Amniotic epithelial cell (primary cell): Measurements from ENCODE around the gene ZNF341.

Source experiments
- DNase-seq: peaks from one replicate; pipeline ENCODE4 v3.0.0-alpha.2; 2010; ENCODE audit warnings: low read depth

Gene ZNF341

GRCh38 chr20:33702861-33703260, 28.9 kb upstream of the ZNF341 start:
- DNase-seq: no peak

DNA sequence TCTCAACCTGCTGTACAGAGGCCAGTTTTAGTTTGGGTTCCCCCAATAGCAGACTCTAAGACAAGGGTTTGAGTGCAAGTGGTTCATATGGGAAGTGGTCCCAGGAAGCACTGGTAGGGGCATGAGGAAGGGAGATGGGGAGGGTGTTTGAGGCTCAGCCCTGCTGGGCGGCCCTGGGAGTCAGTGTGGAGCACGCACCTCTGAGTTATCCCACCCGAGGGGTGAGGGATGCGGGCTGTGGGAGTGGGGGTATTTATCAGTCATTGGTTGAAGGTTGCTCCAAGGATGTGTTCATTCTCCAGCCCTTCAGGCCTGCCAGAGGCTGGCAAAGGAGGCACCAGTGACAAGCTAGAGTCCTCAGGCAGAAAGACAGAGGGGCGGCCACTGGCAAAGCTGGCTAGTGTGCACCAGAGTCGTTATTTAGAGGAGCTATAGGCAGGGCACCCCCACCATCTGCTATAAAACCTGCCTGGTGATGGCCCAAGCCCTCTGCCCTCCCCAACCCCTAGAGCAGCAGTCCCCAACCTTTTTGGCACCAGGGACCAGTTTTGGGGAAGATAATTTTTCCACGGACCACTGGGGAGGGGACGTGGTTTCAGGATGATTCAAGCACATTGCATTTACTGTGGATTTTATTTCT, 28.2 kb upstream of the ZNF341 start:
- no peak for DNase-seq

DNA sequence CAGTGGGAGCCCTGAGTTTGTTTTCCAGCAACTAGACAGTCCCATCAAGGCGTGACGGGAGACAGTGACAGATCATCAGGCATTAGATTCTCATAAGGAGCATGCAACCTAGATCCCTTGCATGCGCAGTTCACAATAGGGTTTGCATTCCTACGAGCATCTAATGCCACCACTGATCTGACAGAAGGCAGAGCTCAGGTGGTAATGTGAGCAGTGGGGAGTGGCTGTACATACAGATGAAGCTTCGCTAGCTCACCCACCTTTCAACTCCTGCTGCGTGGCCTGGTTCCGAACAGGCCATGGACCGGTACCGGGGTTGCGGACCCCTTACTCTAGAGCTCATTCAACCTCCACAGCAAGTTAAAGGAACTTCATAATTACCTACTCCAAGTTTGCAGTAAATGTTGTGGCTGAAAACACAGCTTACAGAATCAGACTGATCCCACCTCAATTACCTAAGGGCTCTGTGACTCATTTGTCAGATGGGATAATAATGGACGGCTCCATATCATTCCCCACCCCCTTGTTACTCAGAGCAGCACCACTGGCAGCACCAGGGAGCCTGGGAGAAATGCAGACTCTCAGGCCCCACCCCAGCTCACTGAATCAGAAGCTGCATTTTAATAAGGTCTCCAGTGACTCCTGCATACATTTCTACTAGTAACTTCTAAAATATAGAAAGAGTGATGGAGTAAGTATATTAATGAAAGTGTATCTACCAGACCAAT, 27.4 kb upstream of the ZNF341 start:
- DNase-seq: peak; percentile 60

DNA sequence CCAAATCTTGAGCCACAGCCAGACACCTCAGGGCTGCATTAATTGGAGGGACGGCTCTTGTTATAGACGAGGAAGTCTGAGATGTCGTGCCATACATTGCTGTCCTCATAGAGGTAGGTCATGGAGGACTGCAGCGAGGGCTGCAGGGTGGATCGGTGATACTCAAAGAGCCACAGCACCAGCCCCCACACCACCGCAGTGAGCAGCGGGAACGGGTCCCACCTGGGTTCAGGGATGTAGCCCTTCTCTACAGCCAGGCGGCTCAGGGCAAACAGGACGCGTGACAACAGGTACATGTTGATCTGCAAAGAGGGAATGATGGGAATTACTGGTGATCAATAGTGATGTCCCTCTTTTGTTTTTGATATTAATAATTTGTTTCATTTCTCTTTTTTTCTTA, 24.1 kb upstream of the ZNF341 start:
- DNase-seq: no peak

DNA sequence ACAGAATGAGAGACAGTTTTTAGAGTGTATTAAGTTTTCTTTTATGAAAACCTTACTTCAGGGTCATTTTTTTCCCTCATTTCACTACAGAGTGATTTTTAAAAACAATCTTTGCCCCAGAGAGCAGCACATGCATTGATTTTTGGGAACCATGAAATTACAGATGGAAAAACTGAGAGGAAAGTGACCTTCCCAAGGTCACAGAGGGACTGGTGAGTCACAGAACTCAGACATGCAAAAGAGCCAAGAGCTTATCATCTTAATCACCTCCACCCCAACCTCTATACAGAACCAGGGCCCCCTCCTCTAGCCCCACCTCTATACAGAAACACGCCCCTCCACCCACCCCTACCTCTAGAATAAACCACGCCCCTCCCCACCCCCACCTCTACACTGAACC, 22.4 kb upstream of the ZNF341 start:
- no peak for DNase-seq

DNA sequence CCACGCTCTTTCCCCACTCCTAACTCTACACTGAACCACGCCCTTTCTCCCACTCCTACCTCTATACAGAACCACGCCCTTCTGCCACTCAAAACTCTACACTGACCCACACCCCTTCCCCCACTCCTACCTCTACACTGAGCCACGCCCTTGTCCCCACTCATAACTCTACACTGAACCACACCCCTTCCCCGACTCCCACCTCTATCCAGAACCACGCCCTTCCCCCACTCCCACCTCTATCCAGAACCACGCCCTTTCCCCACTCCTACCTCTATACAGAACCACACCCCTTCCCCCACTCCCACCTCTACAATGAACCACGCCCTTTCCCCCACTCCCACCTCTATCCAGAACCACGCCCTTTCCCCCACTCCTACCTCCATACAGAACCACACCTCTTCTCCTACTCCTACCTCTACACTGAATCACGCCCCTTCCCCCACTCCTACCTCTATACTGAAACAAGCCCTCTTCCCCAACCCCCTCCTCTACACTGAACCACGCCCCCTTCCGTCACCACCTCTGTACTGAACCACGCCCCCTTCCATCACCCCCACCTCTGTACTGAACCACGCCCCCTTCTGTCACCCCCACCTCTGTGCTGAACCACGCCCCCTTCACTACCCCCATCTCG, 21.8 kb upstream of the ZNF341 start:
- no peak for DNase-seq

DNA sequence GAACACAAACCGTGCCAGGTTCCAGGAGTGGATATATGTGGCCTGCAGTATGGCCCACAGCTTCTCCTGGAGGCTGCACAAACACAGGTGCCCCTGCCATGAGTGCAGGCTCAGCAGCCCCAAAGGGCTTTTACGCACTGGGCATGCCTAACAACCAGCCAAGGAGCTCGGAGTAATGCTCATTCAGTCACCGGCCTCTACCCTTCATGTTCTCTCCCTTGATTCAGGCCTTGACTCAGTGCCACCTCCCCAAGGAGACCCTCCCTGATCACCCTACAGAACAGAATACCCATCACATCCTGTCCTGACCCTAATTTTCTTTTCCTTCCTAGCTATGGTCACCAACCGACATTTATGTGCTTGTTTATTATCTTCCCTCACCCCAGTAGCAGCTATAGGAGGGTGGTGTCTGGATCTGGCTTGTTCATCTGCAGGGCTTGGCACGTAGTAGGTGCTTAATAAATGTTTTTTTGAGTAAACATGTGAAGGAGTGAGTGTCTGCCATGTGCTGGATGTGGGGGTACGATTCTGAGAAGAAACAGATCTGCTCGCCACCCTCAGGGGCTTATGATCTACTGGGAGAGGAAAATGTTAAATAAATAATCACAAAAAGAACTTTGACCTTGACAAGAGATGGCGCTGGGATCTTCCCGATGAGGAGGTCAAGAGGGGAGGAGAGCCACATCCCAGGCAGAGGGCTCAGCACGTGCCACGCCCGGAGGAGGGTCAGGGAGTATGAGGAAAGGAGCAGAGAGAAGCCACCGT, 20.9 kb upstream of the ZNF341 start:
- DNase-seq: no peak

GRCh38 chr20:33711446-33711738, 20.4 kb upstream of the ZNF341 start:
- DNase-seq: no peak

GRCh38 chr20:33713865-33714367, 17.9 kb upstream of the ZNF341 start:
- DNase-seq: no peak

DNA sequence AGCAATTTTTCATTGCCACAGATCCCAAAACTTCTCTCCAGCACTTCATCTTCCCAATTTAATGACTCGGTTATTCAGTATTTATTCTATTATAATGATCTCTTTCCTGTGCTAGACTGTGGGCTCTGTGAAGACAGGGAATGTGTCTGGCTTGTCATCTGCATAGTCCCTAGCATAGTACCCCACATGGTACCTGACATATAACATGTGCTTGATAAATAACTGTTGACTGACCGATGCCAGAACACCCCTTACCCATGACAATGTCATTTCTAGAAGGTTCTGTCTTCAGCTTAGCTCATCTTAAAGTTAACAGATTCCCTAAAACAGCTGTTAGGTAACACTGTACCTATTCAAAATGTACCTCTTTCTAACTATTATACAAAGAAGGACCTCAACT, 15.3 kb upstream of the ZNF341 start:
- no peak for DNase-seq

- no peak for DNase-seq
These were observed 12.4 kb upstream of the ZNF341 start for GRCh38 chr20:33719277-33719988.

DNA sequence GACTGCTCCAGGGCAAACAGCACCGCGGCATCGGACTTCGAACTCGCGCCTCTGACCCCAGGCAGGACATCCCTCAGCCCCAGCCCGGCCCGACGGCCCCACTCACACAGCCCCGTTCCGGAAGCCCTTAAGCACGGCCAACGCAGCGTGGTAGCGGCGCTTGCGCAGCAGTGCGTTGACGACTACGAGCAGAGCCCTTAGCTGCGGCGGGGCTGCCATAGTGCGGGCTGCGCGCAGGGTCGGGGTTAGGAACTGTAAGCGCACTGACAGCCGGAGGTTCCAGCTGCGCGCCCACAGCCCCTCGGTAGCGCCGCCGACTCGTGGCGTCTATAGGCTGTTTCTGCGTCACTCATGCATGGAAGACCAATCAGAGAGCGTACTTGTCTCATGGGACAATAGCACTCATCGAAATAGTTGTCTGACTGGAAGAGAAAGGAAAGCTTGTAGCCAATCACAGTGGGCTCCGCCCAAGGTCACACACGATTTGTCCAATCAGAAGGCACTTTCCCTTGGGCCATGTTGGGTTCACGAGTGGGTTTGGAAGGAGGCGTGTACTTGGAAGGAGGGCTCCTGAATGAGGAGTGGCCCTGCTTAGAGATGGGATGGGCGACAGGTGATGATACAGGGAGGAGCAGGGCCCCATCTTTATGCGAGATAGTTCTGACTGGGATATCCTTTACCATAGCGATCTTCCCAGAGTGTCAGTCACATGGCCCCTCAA, 11.6 kb upstream of the ZNF341 start, which contains the start of gene PXMP4:
Gene PXMP4, minus strand, starts transcription at position 322 of the 721 bp plus-strand sequence. Its CDS starts 103 bp downstream, at position 219.
- DNase-seq: peak; percentile 99

- no peak for DNase-seq
These were observed 10.2 kb upstream of the ZNF341 start for GRCh38 chr20:33721391-33722140.

GRCh38 chr20:33724439-33725094, 7.2 kb upstream of the ZNF341 start:
- DNase-seq: peak; percentile 72

DNA sequence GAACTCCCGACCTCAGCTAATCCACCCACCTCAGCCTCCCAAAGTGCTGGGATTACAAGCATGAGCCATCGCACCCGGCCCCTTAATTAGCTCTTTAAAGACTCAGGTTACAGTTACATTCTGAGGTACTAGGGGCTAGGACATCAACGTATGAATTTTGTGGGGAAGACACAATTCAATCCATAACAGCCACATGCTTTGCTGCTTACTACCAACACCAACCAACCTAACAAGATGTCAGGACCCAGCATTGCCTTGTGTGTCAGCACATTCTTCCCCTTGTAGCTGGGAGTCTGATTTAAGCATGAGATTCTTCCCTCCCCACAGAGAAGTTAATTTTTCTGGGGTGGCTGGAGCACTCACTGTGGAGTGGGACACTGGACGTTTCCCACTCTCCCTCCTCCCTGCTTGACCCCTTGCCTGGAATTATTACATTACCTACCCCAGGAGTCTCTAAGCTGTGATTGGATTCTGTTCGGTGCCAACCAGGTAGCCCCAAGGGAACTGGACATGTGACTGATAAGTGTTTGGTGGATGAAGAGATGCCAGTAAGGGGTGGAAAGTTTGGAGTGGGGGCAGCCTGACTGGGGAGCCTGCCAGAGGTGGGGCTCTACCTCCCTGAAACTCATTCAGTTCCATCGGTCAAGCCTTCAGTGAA, 6.1 kb upstream of the ZNF341 start:
- no peak for DNase-seq

DNA sequence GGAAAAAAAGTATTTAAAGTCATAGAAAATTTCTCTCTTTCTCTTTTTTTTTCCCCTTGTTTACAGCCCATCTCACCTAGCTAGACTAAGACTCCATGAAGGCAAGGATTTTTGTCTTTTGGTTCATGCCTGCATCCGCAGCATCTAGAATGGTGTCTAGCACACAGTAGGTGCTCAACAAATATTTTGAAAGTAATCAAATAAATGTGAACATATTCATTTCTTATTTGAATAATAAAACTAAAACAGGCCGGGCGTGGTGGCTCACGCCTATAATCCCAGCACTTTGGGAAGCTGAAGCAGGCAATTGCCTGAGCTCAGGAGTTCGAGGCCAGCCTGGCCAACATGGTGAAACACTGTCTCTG, 4.7 kb upstream of the ZNF341 start:
- DNase-seq: no peak

GRCh38 chr20:33727806-33728205, 4.0 kb upstream of the ZNF341 start:
- DNase-seq: no peak

DNA sequence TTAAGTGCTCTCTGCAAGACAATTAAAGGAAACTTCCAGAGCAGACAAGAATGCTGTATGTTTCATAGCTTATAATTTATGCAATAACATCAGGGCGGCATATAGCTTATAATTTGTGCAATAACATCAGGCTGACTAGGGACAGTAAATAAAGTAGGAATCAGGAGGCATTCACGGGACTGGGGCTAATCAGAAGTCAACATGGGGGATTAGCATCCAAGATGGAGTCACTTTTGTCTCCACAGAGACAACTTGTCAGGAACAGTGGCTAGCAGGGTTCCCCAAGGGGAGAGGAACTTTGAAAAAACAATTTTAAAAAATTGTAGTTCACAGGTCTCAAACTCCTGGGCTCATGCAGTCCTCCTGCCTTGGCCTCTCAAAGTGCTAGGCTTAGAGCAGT, 3.3 kb upstream of the ZNF341 start:
- no peak for DNase-seq

GRCh38 chr20:33729101-33729500, 2.7 kb upstream of the ZNF341 start:
- DNase-seq: no peak
